CD8-positive, alpha-beta memory T cell (primary cell): Measurements from ENCODE around the gene GREB1L. TPM values are rescaled to one million over a fixed set of nuclear protein-coding genes. Genes with fewer than 3 reads are reported as not detected.
"Not testable (repeated sequence)": the region's sequence is repeated elsewhere in the genome, so short reads cannot be mapped to it uniquely, and the experiment has no call there.

Source experiments
- CTCF ChIA-PET: fragments of 350-600 bp; sonication (Branson Sonifier 250); formaldehyde crosslinking; loops from one replicate; lab custom pipeline; 2021; ENCODE audit warnings: antibody characterized with exemption; lab: Charles Lee
- POLR2A ChIA-PET: fragments of 350-600 bp; sonication (Branson Sonifier 250); formaldehyde crosslinking; loops from one replicate; lab custom pipeline; 2021; ENCODE audit warnings: antibody characterized with exemption; lab: Charles Lee
- DNase-seq, 5 donors: peaks; one replicate each; pipeline versions ENCODE4 v3.0.0 to v3.0.0-alpha.2; 2020 to 2022; ENCODE audit warnings: mixed read lengths in 1 of 5
- H3K27ac ChIP-seq: one replicate; pipeline ENCODE4 v1.7.0; 2013; ENCODE audit warnings: low read depth, mild to moderate bottlenecking, low read length, moderate library complexity
- H3K27me3 ChIP-seq: 2 replicates; pipeline ENCODE4 v1.7.0; 2013; ENCODE audit warnings: low read length, mild to moderate bottlenecking; ENCODE audit not compliant: insufficient read depth, poor library complexity, severe bottlenecking
- H3K36me3 ChIP-seq: 2 replicates; pipeline ENCODE4 v1.7.0; 2013; ENCODE audit warnings: mild to moderate bottlenecking, low read length, moderate library complexity; ENCODE audit not compliant: insufficient read depth
- H3K4me1 ChIP-seq: 2 replicates; pipeline ENCODE4 v1.7.0; 2013; ENCODE audit warnings: mild to moderate bottlenecking, low read length, moderate library complexity; ENCODE audit not compliant: insufficient read depth
- H3K4me3 ChIP-seq: 2 replicates; pipeline ENCODE4 v1.7.0; 2013; ENCODE audit warnings: mild to moderate bottlenecking, low read length
- H3K9me3 ChIP-seq: 2 replicates; pipeline ENCODE4 v1.7.0; 2013; ENCODE audit warnings: mild to moderate bottlenecking, low read length
- H3K27ac Mint-ChIP-seq, 8 donors: one replicate each; pipeline ENCODE4 v1.8.0; 2020 to 2021; ENCODE audit warnings: mixed read lengths in 8 of 8, mild to moderate bottlenecking in 6 of 8, inconsistent platforms in 3 of 8, moderate library complexity in 3 of 8
- H3K27me3 Mint-ChIP-seq, 2 donors: one replicate each; pipeline ENCODE4 v1.8.0; 2020 to 2021; ENCODE audit warnings: mixed read lengths in 2 of 2, mild to moderate bottlenecking in 1 of 2, moderate library complexity in 1 of 2
- H3K36me3 Mint-ChIP-seq, 3 donors: one replicate each; pipeline ENCODE4 v1.8.0; 2020 to 2021; ENCODE audit warnings: mixed read lengths in 3 of 3, inconsistent platforms in 1 of 3, mild to moderate bottlenecking in 1 of 3
- H3K4me1 Mint-ChIP-seq, 3 donors: one replicate each; pipeline ENCODE4 v1.8.0; 2020 to 2021; ENCODE audit warnings: mixed read lengths in 3 of 3, inconsistent platforms in 1 of 3, mild to moderate bottlenecking in 1 of 3
- H3K4me3 Mint-ChIP-seq, 7 donors: one replicate each; pipeline ENCODE4 v1.8.0; 2020 to 2021; ENCODE audit warnings: mixed read lengths in 7 of 7, mild to moderate bottlenecking in 6 of 7, moderate library complexity in 4 of 7, inconsistent platforms in 2 of 7
- H3K9me3 Mint-ChIP-seq, 5 donors: one replicate each; pipeline ENCODE4 v1.8.0; 2020 to 2022; ENCODE audit warnings: mixed read lengths in 5 of 5, mild to moderate bottlenecking in 3 of 5, moderate library complexity in 2 of 5, inconsistent platforms in 1 of 5
- polyA plus RNA-seq: library from polyadenylated mRNA; unstranded; fragments of 300-500 nt; fragmentation: Illumina TruSeq; gene quantifications from one replicate; pipeline ENCODE4 v1.2.3, GENCODE V29; 2021
- total RNA-seq, 2 experiments: library from RNA; stranded (reverse); gene quantifications; one replicate each; pipeline ENCODE4 v1.2.3, GENCODE V29; 2021

Gene GREB1L
- total and polyA plus RNA-seq, 3 experiments from 2014 or later = 0.13 TPM; not detected in 2

DNA sequence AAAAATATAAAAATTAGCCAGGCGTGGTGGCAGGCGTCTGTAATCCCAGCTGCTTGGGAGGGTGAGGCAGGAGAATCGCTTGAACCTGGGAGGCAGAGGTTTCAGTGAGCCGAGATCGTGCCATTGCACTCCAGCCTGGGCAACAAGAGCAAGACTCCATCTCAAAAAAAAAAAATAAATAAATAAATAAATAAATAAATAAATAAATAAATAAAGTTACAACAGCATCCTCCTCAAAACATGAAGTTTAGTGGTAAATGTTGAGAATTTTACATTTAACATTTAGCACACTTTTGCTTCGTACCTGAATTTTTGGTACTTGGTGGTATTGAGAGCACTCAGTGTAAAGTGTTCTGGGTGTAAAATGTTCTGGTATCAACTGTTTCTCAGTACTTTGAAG is 36.2 kb downstream of the GREB1L start:
- H3K36me3 ChIP-seq, H3K4me1 ChIP-seq, H3K36me3 Mint-ChIP-seq, DNase-seq, H3K9me3 Mint-ChIP-seq, H3K9me3 ChIP-seq, H3K4me3 ChIP-seq, H3K4me1 Mint-ChIP-seq, H3K27me3 ChIP-seq, H3K4me3 Mint-ChIP-seq, CTCF ChIA-PET, H3K27ac Mint-ChIP-seq, POLR2A ChIA-PET, H3K27ac ChIP-seq: not testable (repeated sequence)
- peaks cover 0 to 13% of the 10 kb centered on the region in 2 donors for H3K27me3 Mint-ChIP-seq

GRCh38 chr18:21281603-21282002 is 39.6 kb downstream of the GREB1L start:
- Mint-ChIP-seq H3K4me1 (no peaks in the 10 kb centered on the region), H3K4me3 (no peak overlapping the region), H3K27ac (no peak overlapping the region), H3K36me3 (peaks cover 0 to 4% (median 0%) of the 10 kb centered on the region in 3 donors), H3K9me3 (no peaks in the 10 kb centered on the region), H3K27me3 (peaks cover 3 to 19% of the 10 kb centered on the region in 2 donors)
- CTCF ChIA-PET = no interaction called here
- Histone ChIP-seq H3K4me1 (no peaks in the 10 kb centered on the region), H3K27ac (no peak overlapping the region), H3K9me3 (no peaks in the 10 kb centered on the region), H3K27me3 (no peaks in the 10 kb centered on the region), H3K36me3 (no peaks in the 10 kb centered on the region), H3K4me3 (no peak overlapping the region)
- no peak for DNase-seq
- POLR2A ChIA-PET = no interaction called here

DNA sequence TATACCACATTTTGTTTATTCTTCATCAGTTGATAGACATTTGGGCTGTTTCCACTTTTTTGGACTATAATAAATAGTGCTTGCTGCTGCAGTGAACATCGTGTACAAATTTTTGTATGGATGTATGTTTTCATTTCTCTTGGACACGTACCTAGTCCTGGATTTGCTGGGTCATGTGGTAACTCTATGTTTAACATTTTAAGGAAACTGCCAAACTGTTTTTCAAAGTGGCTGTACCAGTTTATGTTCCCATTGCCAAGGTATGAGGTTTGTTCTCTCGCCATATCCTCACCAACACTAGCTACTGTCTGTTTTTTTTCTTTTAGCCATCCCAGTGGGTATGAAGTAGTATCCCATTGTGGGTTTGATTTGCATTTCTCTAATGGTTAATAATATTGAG is 42.5 kb downstream of the GREB1L start:
- Histone ChIP-seq H3K27me3 (no peaks in the 10 kb centered on the region), H3K36me3 (no peaks in the 10 kb centered on the region), H3K4me1 (no peaks in the 10 kb centered on the region), H3K27ac (no peak overlapping the region), H3K9me3 (no peaks in the 10 kb centered on the region), H3K4me3 (no peak overlapping the region)
- Mint-ChIP-seq H3K27ac (no peak overlapping the region), H3K9me3 (no peaks in the 10 kb centered on the region), H3K4me3 (no peak overlapping the region), H3K4me1 (no peaks in the 10 kb centered on the region), H3K36me3 (no peaks in the 10 kb centered on the region), H3K27me3 (peaks cover 4 to 22% of the 10 kb centered on the region in 2 donors)
- ChIA-PET CTCF (no interaction called here), POLR2A (no interaction called here)
- DNase-seq = no peak

GRCh38 chr18:21289827-21290226 is 47.8 kb downstream of the GREB1L start:
- H3K27ac ChIP-seq = no peak overlapping the region
- no peaks in the 10 kb centered on the region for H3K4me1 Mint-ChIP-seq
- no peak overlapping the region for H3K4me3 Mint-ChIP-seq
- no peaks in the 10 kb centered on the region for H3K4me1 ChIP-seq
- no peaks in the 10 kb centered on the region for H3K36me3 ChIP-seq
- H3K27me3 ChIP-seq = no peaks in the 10 kb centered on the region
- H3K36me3 Mint-ChIP-seq = no peaks in the 10 kb centered on the region
- H3K9me3 ChIP-seq = no peaks in the 10 kb centered on the region
- POLR2A ChIA-PET = no interaction called here
- peaks cover 3 to 24% of the 10 kb centered on the region in 2 donors for H3K27me3 Mint-ChIP-seq
- H3K27ac Mint-ChIP-seq = no peak overlapping the region
- DNase-seq = no peak
- CTCF ChIA-PET = no interaction called here
- H3K4me3 ChIP-seq = no peak overlapping the region
- peaks cover 0 to 3% (median 0%) of the 10 kb centered on the region in 5 donors for H3K9me3 Mint-ChIP-seq

DNA sequence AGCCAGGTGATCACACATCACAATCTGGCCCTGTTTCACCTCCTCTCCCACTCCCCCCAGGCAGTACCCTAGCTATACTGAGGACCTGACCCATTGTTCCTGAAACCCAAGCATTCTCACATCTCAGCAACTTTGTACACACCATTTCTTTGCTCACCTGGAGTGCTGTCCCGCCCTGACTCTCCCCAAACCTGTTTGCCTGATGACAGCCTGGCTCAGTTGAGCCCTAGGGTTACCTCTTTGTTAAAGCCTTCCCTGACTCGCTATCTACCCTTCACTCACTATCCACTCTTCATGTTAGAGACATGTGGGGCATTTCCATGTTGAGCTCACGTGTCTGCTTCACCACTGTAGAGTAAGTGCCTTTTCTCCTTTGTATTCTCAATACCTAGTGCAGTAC is 49.1 kb downstream of the GREB1L start:
- Mint-ChIP-seq H3K27ac (no peak overlapping the region), H3K4me1 (no peaks in the 10 kb centered on the region), H3K36me3 (no peaks in the 10 kb centered on the region), H3K9me3 (peaks cover 0 to 3% (median 0%) of the 10 kb centered on the region in 5 donors), H3K4me3 (no peak overlapping the region), H3K27me3 (peaks cover 4 to 28% of the 10 kb centered on the region in 2 donors)
- no peaks in the 10 kb centered on the region for H3K4me1 ChIP-seq
- no peaks in the 10 kb centered on the region for H3K9me3 ChIP-seq
- CTCF ChIA-PET = no interaction called here
- no peaks in the 10 kb centered on the region for H3K36me3 ChIP-seq
- POLR2A ChIA-PET = no interaction called here
- no peak for DNase-seq
- no peak overlapping the region for H3K4me3 ChIP-seq
- no peaks in the 10 kb centered on the region for H3K27me3 ChIP-seq
- no peak overlapping the region for H3K27ac ChIP-seq

GRCh38 chr18:21293479-21293878 is 51.4 kb downstream of the GREB1L start:
- POLR2A ChIA-PET = no interaction called here
- peaks cover 0 to 3% (median 0%) of the 10 kb centered on the region in 5 donors for H3K9me3 Mint-ChIP-seq
- H3K4me3 Mint-ChIP-seq = no peak overlapping the region
- no peak for DNase-seq
- Histone ChIP-seq H3K4me3 (no peak overlapping the region), H3K36me3 (no peaks in the 10 kb centered on the region), H3K27me3 (no peaks in the 10 kb centered on the region), H3K27ac (no peak overlapping the region), H3K9me3 (no peaks in the 10 kb centered on the region), H3K4me1 (no peaks in the 10 kb centered on the region)
- H3K27ac Mint-ChIP-seq = no peak overlapping the region
- H3K4me1 Mint-ChIP-seq = no peaks in the 10 kb centered on the region
- H3K36me3 Mint-ChIP-seq = no peaks in the 10 kb centered on the region
- CTCF ChIA-PET = no interaction called here
- H3K27me3 Mint-ChIP-seq = peaks cover 7 to 20% of the 10 kb centered on the region in 2 donors

DNA sequence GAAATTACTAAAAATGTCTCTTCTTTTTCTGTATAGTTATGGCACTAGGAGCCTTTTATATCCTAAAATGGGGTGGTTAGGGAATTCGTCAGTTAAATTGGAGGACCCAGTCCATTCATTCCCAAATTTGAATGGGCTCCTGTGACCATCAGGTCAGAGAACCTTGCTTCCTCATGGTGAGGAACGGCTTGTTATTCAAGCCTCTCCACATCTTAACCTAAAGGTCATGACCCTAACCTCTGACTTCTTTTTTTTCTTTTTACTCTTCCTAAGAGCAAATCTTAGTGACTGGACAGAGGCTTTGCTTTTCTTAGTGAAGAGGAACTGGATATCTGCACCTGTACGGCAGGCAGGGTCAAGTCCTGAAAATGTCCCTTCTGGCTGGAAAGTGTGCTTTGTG is 53.1 kb downstream of the GREB1L start:
- Histone ChIP-seq H3K27ac (no peak overlapping the region), H3K4me3 (no peak overlapping the region), H3K9me3 (no peaks in the 10 kb centered on the region), H3K4me1 (no peaks in the 10 kb centered on the region), H3K36me3 (no peaks in the 10 kb centered on the region), H3K27me3 (no peaks in the 10 kb centered on the region)
- DNase-seq = no peak
- Mint-ChIP-seq H3K4me3 (no peak overlapping the region), H3K27ac (no peak overlapping the region), H3K4me1 (no peaks in the 10 kb centered on the region), H3K36me3 (no peaks in the 10 kb centered on the region), H3K9me3 (peaks cover 0 to 3% (median 0%) of the 10 kb centered on the region in 5 donors), H3K27me3 (peaks cover 9 to 17% of the 10 kb centered on the region in 2 donors)
- ChIA-PET POLR2A (no interaction called here), CTCF (no interaction called here)

GRCh38 chr18:21296045-21296444 is 54.0 kb downstream of the GREB1L start:
- H3K27me3 Mint-ChIP-seq = peaks cover 8 to 15% of the 10 kb centered on the region in 2 donors
- CTCF ChIA-PET = no interaction called here

GRCh38 chr18:21298351-21298750 is 56.3 kb downstream of the GREB1L start:
- H3K27me3 ChIP-seq = no peaks in the 10 kb centered on the region
- POLR2A ChIA-PET = no interaction called here
- Mint-ChIP-seq H3K4me3 (no peak overlapping the region), H3K4me1 (no peaks in the 10 kb centered on the region), H3K36me3 (no peaks in the 10 kb centered on the region), H3K27ac (no peak overlapping the region), H3K9me3 (peaks cover 0 to 2% (median 0%) of the 10 kb centered on the region in 5 donors), H3K27me3 (peaks cover 4 to 9% of the 10 kb centered on the region in 2 donors)
- no peak overlapping the region for H3K4me3 ChIP-seq
- H3K9me3 ChIP-seq = no peaks in the 10 kb centered on the region
- H3K4me1 ChIP-seq = no peaks in the 10 kb centered on the region
- no peak for DNase-seq
- CTCF ChIA-PET = no interaction called here
- H3K27ac ChIP-seq = no peak overlapping the region
- no peaks in the 10 kb centered on the region for H3K36me3 ChIP-seq

More at GRCh38 chr18:21296045-21296444, 54.0 kb downstream of the GREB1L start:
- H3K4me3 Mint-ChIP-seq = no peak overlapping the region
- Histone ChIP-seq H3K36me3 (no peaks in the 10 kb centered on the region), H3K9me3 (no peaks in the 10 kb centered on the region), H3K4me1 (no peaks in the 10 kb centered on the region), H3K27ac (no peak overlapping the region), H3K4me3 (no peak overlapping the region), H3K27me3 (no peaks in the 10 kb centered on the region)
- no peak overlapping the region for H3K27ac Mint-ChIP-seq
- DNase-seq = no peak
- no peaks in the 10 kb centered on the region for H3K36me3 Mint-ChIP-seq
- peaks cover 0 to 3% (median 0%) of the 10 kb centered on the region in 5 donors for H3K9me3 Mint-ChIP-seq
- POLR2A ChIA-PET = no interaction called here
- H3K4me1 Mint-ChIP-seq = no peaks in the 10 kb centered on the region
